ENCODE data around the gene INTS15.
A peak's percentile ranks its signal among the peaks of the same experiment; 100 is the strongest.

The INTS15 gene

DNA sequence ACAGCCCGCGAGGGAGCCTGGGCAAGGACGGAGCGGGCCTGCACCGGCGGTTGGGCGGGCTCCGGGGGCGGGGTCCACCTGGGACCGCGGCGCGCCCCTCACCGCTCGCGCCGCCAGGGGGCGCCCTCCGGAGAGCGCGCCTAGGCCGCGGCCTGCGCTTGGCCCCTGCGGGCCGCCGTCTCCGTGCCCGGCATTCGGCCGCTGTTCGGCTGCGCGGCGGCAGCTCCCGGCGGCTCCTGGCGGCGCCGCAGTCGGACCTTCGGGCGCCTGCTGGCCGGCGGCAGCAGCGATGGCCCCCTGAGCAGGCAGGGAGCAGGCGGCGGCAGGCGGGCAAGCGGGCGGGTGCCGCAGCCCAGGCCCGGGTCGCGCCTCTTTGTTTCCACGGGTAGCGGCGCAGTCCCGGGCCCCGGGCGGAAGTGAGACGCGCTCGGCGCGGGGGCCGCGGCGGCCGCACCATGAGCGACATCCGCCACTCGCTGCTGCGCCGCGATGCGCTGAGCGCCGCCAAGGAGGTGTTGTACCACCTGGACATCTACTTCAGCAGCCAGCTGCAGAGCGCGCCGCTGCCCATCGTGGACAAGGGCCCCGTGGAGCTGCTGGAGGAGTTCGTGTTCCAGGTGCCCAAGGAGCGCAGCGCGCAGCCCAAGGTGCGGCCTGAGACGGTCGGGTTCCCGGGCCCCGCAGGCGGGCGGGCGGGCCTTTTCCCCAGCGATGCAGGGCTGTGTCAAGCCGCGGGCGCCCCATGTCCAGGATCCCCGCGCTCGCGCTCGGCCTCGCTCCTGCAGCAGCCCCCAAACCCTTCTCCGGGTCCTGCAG, at the start of gene INTS15:
Gene INTS15 (plus strand): TSS at position 193 of the 816 bp plus-strand sequence. CDS start 263 bp downstream, at position 456.
- TF ChIP-seq CTCF (IDR thresholded peaks at IDR 0.05; ENCODE audit: control insufficient read depth, extremely low read depth, insufficient read depth) = peak; percentile 96
- DNase-seq (ENCODE audit: low read depth) = no peak

GRCh38 chr7:6542368-6542767, 47.5 kb upstream of the INTS15 start:
- no peak overlapping the region for H3K4me3 ChIP-seq (ENCODE audit: low read depth, low read length)
- DNase-seq (ENCODE audit: low read depth) = no peak

More for the DNA sequence above, at the start of gene INTS15:
- H3K4me3 ChIP-seq (ENCODE audit: low read depth, low read length) = peak within 1 kb of the TSS; percentile 84

GRCh38 chr7:6545398-6546126, 44.3 kb upstream of the INTS15 start:
- no peak overlapping the region for H3K4me3 ChIP-seq (ENCODE audit: low read depth, low read length)
- no peak for DNase-seq (ENCODE audit: low read depth)
- no peak for TF ChIP-seq CTCF (IDR thresholded peaks at IDR 0.05; ENCODE audit: control insufficient read depth, extremely low read depth, insufficient read depth)

More at GRCh38 chr7:6542368-6542767, 47.5 kb upstream of the INTS15 start:
- TF ChIP-seq CTCF (IDR thresholded peaks at IDR 0.05; ENCODE audit: control insufficient read depth, extremely low read depth, insufficient read depth) = no peak

DNA sequence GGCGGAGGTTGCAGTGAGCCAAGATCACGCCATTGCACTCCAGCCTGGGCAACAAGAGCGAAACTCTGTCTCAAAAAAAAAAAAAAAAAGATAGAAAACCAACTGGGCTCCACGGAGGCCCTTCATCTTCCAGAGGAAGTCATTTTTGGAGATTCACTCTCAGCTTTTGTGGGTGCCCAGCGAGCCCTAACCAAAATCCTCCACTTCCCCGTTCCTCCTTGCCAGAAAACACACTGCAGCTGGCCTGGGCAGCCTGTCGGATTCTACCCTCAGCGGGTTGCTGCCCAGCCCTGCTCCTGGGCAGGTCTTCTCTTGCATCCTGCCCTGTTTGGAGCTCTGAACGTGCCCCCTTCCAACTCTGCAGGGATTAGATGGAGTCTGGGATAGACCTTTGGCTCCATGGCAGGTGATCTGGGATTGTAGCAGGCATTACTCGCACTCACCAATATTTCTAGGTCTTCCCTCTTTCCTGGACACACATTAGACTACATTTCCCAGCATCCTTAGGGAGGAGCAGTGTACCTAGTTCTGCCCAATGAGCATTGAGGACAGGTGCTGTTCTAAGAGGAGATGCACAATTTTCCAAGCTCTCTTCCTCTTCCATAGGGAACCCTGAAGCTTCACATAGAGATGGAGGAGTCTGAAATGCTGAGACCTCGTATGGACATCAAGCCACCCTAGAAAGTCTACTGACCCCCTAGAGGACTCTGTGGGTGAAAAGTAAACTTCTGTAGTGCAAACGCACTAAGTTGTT, 43.1 kb upstream of the INTS15 start:
- H3K4me3 ChIP-seq (ENCODE audit: low read depth, low read length) = no peak overlapping the region
- no peak for DNase-seq (ENCODE audit: low read depth)
- no peak for TF ChIP-seq CTCF (IDR thresholded peaks at IDR 0.05; ENCODE audit: control insufficient read depth, extremely low read depth, insufficient read depth)

DNA sequence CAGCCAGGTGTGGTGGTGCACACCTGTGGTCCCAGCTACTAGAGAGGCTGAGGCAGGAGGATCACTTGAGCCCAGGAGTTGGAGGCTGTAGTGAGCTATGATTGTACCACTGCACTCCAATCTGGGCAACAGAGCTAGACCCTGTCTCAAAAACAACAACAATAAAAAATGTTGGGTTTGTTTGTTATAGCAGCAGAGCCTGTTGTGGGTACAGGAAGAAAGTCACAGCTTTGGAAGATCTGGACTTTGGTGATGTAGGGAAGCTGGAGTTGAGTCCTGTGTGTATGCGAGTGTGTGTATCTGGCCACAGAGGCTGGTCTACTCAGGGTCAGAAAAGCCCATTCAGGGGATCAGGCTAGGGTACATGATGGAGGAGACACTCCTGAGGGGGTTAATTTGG, 42.4 kb upstream of the INTS15 start:
- no peak for DNase-seq (ENCODE audit: low read depth)
- TF ChIP-seq CTCF (IDR thresholded peaks at IDR 0.05; ENCODE audit: control insufficient read depth, extremely low read depth, insufficient read depth) = no peak
- H3K4me3 ChIP-seq (ENCODE audit: low read depth, low read length) = no peak overlapping the region

DNA sequence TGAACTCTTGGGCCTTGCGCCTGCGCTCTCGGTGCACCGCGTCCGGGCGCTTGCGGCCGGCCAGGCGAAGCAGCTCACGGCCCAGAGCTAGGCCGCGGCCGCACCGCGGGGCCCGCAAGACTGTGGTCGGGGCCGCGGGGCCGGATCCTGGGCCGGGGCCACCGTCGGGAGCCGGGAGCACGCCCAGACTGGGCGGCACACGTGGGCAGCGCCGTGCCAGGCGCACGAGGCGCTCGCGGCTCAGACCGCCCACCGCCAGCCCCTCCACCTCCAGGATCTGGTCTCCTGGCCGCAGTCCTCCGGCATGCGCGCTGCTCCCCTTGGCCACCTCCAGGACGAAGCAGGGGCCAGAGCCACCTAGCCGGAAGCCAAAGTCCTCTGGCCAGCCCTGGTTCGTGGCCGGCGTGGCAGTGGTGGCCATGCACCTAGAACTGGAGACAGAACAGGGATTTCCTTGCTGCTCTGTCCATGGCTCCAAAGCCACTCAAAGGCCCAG, 38.8 kb upstream of the INTS15 start, which contains the start of gene GRID2IP:
Gene GRID2IP (minus strand): TSS at position 446 of the 496 bp plus-strand sequence. CDS start 25 bp downstream, at position 421.
- no peak for TF ChIP-seq CTCF (IDR thresholded peaks at IDR 0.05; ENCODE audit: control insufficient read depth, extremely low read depth, insufficient read depth)
- no peak within 1 kb of the TSS for H3K4me3 ChIP-seq (ENCODE audit: low read depth, low read length)

More for the DNA sequence above, 38.8 kb upstream of the INTS15 start, which contains the start of gene GRID2IP:
- no peak for DNase-seq (ENCODE audit: low read depth)
